ENCODE measurements around the gene TSHR.
A peak's percentile ranks its signal among the peaks of the same experiment; 100 is the strongest.
"Not testable (repeated sequence)": the region's sequence is repeated elsewhere in the genome, so short reads cannot be mapped to it uniquely, and the experiment has no call there.

The TSHR gene

DNA sequence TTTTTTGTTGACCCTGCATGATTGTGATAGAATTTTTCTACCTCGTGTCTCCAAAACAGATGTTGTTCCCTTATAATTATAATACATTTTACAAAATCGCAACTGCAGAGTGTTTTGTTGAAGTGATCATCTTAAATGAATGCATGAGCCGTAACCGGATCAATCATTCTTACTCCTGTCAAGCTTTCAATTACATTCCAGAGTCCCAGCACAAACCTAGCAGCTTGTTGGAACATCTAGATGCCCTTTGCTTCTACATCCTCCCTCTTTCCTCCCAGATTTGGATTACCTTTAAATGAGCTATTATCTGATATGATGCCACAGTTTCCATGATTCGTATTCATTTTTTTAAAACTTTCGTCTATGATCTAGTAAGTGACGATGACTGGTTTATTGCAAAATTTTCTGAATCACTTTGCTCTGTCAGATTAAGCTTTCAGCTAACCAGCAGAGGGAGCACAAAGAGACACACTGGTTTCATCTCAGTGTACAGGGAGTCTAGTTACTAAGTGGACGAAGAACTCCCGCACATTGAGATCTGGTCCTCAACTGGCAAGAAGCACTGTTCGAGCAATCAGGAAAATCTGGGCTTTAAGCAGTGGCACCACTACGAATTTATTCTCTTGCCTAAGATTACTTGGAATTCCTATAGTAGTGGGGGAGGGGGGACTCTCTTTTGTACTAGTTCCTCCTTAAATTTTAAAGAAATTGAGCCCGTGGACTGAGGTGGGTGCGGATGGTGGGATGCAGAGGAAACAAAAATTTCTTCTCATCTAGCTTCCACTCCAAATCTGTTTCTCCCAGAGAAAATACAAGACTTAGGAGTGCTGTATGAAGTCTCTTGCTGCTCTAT is 40.9 kb downstream of the TSHR start:
- peak; percentile 73 for DNase-seq (ENCODE audit: low spot score)

DNA sequence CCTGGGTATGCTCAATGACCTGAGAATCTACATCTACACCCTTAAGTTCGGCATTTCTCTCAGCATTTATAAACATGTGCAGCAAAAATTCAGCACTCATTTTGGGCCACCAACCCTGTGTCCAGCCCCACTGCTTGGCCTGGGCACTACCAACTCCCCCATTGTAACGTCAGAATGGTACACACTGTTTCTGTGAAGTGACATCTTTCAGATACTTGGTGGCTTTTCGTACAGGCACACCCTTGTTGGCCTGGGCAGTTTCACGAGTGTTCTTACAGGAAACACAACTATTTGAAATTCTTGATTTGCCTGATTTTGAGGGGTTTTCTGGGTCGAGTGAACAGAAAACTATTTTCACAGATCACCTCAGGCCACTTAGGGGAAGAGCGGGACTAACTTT is 46.0 kb downstream of the TSHR start:
- DNase-seq (ENCODE audit: low spot score), result no peak

DNA sequence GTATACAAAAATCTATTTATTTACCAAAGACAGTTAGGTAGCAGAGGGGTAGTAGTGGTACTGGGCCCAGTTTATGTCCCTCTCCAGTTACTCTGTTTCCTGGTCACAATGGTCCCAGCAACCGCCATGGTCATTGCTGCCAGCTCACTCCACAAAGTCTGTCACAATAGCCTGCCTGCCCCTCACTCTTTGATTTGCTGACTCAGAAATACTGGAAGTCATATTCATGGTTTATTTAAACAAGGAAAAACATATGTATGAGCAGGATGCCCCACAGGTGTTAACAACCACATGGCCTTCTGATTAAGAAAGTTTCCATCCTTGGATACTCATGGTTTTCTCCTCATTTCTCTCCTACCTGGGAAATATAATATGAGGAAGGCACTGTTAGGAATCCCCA is 49.2 kb downstream of the TSHR start:
- no peak for DNase-seq (ENCODE audit: low spot score)

DNA sequence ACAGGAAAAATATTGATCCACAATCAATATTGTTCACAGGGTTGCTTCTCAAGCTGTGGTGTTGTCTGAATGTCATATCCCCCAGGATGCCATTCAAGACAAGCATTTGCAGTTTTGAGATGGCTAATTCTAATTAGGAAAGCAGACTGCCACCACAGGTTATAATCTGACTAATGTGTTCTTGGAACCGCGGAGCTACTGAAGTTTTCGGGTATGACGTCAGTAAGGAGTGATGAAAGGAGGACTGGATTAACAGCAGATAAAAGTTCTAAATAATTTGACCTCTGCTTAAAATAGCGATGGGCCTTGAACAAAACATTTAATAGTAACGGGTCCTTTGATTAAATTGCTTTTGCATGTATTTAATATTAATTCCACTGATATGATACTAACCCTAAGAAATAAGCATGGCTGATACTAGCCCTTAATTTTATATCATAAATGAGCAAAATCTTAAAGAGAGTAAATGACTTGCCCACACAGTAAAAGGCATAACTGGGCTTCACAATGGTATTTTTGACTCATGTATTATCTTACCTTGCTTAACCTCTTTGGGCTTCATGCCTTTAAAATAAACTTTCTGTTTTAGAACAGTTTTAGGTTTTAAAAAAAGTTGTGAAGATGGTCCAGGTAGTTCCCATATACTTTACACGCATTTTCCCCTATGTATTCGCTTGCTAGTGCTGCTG is 50.3 kb downstream of the TSHR start:
- no peak for DNase-seq (ENCODE audit: low spot score)

DNA sequence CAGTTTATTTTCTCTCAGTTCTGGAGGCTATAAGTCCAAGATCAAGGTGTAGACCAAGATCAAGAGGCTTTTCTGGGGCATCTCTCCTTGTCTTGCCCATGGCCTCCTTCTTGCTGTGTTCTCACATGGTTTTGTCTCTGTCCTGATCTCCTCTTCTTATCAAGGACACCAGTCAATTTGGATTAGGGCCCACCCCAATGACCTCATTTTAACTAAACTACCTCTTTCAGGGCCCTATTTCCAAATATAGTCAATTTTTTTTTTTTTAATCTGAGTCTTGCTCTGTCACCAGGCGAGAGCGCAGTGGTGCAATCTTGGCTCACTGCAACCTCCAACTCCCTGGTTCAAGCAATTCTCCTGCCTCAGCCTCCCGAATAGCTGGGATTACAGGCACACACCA is 50.8 kb downstream of the TSHR start:
- DNase-seq (ENCODE audit: low spot score), result no peak

DNA sequence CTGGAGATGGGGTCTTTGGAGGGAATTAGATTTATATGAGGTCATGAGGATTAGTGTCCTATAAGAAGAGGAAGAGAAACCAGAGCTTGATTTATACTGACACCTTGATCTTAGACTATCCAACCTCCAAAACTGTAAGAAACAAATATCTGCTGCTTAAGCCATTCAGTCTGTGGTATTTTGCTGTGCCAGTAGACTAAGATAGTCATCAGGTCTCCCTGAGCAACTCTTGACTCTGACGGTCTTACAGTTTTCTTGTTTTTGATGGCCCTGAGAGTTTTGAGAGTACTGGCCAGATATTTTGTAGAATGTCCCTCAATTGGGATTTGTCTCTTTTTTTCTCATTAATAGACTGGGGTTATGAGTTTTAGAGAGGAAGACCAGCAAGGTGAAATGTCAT is 51.7 kb downstream of the TSHR start:
- no peak for DNase-seq (ENCODE audit: low spot score)

DNA sequence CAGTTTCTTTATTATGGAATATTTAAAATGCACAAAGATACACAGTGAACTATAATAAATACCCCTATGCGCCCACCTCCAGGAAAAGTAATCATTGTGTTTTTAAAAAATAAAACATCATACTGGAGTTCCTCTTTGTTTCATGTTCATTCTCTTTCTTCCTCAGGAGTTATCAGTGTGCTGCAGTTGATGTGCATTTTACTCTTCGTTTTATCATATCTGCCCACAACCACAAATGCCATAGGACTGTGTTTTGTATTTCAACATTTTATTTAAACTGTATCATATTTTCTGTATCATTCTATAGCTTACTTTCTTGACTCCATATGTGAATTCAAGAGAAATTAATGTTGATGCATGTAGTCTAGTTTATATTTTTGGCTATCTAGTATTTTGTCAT is 53.9 kb downstream of the TSHR start:
- DNase-seq (ENCODE audit: low spot score), result no peak

DNA sequence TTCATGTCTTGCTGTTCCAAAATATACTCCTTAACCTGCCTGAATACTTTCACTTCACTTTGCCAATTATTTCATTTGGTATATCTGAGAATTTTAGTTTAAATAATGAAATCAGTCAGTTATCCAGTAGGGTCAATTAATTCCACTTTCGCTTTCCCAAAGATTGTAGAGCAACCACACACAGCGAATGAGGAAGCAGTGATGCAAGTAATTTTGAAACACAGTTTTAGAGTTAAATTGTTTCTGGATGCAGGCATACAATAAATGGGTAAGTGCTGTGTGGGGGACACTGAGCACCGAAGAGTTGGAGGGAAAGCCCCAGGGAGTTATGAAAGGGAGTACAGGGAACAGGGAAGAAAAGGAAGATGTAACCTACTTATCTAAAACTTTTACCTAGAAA is 62.8 kb downstream of the TSHR start:
- DNase-seq (ENCODE audit: low spot score), result no peak

DNA sequence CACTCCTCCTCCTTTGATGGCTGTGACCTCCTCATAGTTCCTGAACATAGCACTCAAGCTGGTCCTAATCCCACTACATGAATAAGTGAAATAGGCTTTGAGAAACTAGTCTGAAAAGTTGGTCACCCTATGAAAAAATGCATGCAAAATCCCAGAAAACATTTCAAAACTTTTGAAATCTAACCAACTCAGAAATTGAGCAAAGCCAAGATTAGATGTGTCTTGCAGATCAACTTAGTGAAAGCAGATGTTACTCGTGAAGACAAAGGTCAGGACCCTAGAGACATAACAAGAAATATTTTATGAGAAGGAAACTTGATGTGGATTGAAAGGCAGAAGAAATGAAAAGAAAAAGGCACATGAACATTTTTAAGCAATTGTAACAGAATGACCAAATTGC is 63.3 kb downstream of the TSHR start:
- no peak for DNase-seq (ENCODE audit: low spot score)

DNA sequence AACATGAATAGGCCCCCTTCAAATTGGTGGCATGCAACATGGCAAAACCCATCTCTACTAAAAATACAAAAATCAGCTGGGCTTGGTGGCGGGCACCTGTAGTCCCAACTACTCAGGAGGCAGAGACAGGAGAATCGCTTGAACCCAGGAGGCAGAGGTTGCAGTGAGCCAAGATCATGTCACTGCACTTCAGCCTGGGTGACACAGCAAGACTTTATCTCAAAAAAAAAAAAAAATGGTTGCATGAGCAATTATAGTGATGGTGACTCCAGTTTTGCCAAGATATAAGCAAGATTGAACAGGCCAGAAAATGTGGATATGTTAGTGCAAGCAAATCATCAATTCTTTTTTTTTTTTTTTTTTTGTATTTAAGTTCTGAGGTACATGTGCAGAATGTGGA is 63.7 kb downstream of the TSHR start:
- not testable (repeated sequence) for DNase-seq (ENCODE audit: low spot score)

DNA sequence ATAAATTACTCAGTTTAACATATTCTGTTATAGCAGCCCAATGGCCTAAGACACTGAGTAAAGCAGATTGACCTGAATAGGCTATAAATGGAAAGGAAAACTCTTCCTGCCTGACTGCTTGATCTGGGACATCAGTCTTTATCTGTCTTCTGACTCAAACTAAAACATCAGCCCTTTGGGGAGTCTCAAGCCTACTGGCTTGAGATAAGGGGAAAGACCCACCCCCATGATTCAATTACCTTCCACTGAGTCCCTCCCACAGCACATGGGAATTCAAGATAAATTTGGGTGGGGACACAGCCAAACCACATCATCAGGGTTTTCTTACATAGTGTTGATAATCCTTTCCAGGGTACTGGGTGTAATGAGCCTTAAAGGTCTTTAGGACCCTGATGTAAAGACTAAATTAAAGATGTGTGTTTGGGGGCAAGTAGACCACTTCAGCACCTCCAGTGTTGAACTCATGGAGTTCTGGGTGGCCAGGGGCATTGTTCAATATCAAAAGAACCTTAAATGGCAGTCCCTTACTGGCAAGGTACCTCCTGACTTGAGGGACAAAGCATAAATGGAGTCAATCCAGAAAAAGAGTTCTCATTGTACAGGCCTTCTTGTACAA is 67.8 kb downstream of the TSHR start:
- no peak for DNase-seq (ENCODE audit: low spot score)

DNA sequence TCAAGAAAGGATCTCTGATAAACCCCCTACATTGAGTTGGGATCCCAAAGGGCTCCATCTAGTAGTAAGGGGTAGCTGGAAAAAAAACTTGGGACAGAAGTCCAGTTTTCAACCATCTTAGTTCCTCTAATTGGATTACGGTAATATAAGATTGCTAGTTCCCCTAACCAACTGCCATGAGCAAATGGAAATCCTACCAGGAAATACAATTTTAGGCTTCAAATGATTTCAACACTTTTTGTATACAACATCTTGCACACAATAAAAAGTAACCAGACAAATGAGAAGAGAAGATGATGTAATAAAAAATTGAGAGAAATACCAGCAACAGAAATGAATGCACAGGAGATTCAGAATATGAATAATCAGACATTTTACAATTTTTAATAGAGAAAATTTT is 73.0 kb downstream of the TSHR start:
- DNase-seq (ENCODE audit: low spot score), result no peak

DNA sequence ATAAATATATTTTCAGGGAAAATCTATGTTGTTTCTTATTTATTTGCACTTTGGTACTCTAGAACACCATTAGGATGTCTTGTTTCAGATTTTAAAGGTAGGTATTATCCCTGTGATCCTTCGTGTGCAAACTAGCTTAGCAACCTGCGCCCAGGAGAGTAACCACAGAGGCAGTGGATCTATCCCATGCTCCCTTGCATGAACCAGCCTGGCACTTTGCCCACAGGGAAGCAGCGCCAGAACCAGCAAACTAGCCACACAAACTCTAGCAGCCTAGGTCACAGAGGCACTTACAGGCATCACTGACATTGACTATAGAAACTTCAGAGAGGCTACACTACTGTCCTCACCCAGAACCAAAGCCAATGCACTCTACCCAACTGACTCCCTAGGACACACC is 76.1 kb downstream of the TSHR start:
- no peak for DNase-seq (ENCODE audit: low spot score)

DNA sequence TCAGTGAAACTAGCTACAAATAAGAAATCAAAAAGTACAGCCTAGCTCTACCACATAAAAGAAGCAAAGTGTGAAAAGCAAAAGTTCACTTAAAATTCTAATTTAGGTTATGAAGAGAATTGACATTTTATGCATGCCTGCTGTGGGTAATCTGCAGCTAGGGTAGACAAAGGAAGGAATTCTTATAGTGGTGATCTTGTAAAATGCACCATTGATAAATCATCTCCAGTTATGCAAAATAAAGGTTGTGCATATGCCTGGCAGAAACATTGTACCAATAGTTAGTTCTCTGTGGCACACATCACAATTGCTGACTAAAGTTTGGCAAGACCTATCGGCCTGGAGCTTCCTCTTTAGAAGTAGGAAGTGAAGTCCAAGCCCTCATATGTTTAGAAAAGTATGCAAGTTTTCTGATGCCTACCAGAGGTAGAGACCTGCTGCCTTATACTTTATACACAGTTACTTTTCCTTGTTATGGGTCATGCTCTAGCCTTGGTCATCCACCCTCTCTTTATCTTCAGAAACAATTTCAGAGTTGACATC is 78.3 kb downstream of the TSHR start:
- no peak for DNase-seq (ENCODE audit: low spot score)

DNA sequence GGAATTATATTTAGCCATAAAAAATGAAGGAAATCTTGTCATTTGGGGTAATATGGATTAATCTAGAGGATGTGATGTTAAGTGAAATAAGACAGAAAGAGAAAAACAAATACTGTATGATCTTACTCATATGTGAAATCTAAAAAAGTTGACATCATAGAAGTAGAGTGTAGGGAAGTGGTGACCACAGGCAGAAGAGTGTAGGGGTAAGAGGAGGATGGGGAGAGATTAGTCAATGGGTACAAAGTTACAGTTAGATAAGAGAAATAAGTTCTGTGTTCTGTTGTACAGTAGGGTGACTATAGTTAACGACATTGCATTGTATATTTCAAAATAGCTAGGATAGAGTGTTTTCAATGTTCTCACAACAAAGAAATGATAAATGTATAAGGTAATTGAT is 87.0 kb downstream of the TSHR start:
- no peak for DNase-seq (ENCODE audit: low spot score)

DNA sequence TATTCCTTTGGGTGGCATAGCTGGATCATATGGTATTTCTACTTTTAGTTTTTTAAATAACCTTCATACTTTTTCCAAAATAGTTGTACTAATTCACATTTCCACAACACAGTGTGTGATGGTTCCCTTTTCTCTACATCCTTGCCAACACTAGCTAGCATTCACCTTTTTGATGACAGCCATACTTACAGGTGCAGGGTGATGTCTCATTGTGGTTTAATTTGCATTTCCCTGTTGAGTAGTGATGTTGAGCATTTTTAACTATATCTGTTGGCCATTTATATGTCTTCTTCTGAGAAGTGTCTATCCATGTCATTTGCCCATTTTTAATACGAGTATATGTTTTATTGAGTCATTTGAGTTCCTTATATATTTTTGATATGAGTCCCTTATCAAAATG is 96.1 kb downstream of the TSHR start:
- no peak for DNase-seq (ENCODE audit: low spot score)

DNA sequence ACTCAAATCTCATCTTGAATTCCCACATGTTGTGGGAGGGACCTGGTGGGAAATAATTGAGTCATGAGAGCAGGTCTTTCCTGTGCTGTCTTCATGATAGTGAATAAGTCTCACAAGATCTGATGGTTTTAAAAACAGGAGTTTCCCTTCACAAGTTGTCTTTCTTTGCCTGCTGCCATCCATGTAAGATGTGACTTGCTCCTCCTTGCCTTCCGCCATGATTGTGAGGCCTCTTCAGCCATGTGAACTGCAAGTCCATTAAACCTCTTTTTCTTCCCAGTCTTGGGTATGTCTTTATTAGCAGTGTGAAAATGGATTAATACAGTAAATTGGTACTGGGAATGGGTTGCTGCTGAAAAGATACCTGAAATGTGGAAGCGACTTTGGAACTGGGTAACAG is 98.6 kb downstream of the TSHR start:
- DNase-seq (ENCODE audit: low spot score), result not testable (repeated sequence)

DNA sequence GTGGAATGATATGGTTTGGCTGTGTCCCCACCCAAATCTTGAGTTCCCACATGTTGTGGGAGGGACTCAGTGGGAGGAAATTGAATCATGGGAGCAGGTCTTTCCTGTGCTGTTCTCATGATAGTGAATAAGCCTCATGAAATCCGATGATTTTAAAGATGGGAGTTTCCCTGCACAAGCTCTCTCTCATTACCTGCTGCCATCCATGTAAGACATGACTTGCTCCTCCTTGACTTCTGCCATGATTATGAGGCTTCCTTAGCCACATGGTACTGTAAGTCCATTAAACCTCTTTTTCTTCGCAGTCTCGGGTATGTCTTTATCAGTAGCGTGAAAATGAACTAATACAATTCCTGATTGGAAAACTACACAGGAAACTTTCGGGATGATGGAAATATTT is 100.5 kb downstream of the TSHR start:
- DNase-seq (ENCODE audit: low spot score), result no peak

DNA sequence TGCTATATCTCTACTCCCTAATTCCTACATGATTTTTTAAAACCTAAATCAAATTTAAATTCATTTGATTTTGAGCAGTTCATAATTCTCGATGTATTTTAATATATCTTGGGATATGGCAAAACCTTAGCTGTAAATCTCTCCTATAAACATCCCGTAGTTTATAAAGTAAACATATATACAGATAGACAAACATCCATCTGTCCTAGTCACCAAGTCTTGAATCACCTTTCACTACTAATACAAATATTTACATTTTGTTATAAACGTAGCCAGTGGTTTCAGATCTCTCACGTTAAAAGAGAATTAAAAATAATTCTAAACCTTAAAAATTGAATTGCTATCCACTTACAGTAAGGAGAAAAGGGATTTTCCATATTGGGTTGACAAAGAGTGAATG is 107.0 kb downstream of the TSHR start:
- no peak for DNase-seq (ENCODE audit: low spot score)

DNA sequence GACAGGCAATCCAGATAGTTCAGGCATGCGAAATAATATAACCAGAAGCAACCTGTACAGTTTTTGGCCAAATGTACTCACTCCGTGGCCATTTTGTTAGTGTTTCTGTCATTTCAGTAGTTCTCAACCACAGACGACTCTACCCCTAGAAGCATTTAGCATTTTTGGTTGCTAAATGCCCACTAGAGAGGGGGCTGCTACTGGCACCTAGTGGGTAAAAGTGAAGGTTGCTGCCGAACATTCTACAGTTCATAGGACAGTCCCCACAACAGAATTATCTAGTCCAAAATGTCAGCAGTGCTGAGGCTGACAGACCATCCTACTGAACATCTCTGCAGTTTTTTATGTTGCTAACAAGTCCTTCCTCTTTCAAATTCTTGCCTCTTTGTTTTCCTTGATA is 107.4 kb downstream of the TSHR start:
- DNase-seq (ENCODE audit: low spot score), result no peak

DNA sequence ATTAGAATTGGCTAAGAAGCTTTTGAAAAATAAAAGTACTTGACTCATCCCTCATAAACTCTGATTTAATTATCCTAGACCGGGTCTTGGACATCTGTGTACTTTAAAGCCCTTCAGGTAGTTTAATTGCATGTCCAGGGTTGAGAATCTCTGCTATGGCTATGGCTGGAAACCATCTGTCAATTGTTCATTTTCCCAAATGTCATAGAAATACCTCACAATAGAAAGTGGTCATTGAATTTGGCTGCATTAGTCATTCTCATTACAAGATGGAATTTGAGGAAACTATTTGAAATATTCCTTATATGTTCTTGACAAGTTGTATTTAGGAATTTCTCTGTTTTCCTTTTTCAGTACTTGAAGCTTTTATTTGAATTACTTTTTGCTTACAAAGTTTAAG is 111.3 kb downstream of the TSHR start:
- no peak for DNase-seq (ENCODE audit: low spot score)

DNA sequence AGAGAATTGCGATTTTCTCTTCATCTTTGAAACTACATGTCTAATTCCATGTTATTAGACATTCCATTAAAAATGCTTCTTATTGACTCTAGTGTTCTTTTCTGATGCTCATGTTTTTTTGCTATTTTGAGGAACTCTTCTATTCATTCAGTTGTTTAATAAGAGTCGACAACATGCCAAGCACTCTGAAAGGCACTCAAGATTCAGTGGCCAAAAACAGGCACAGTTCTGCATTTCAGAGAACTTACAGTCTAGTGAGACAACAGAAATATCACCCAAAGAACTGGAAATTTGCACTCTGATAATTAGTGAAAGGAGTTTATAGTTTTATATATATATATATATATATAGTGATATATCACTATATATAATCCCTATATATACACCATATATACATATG is 111.7 kb downstream of the TSHR start:
- no peak for DNase-seq (ENCODE audit: low spot score)

DNA sequence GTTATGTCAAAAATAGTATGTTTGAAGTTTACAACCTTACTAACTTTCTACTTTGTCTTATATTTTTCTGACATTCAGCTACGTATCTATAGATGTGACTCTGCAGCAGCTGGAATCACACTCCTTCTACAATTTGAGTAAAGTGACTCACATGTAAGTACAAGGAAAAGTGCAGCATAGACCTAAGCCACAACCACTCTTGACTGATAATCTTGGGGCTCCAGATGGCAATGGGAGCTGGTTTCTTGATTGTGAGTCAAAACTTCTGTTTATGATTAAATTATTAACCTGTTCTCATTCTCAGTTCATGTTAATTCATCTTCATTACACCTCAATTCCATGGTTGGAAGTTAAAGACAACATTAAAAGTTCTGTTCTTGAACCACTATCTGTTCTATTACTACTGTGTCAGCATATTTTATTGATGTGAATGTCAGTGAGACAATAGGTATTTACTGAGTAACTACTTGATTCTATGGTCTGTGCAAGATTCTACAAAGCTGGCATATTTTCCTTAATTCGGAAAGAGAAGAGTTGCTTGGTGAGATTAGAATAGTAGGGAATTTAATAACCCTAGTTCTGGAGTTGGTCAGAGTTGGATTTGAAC is 112.9 kb downstream of the TSHR start:
- DNase-seq (ENCODE audit: low spot score), result no peak
